H1 (cell line): ENCODE results near the gene STIM1. TPM values are rescaled to one million over a fixed set of nuclear protein-coding genes. Genes with fewer than 3 reads are reported as not detected.

ENCODE experiments used
- CTCF ChIA-PET: fragments of 300-600 bp; sonication (Branson Sonifier 250); formaldehyde crosslinking; loops from one replicate; lab custom pipeline; 2021; ENCODE audit not compliant: partially characterized antibody; lab: Charles Lee
- POLR2A ChIA-PET: fragments of 300-600 bp; sonication (Branson Sonifier 250); formaldehyde crosslinking; loops from one replicate; lab custom pipeline; 2021; ENCODE audit warnings: inconsistent platforms; ENCODE audit not compliant: partially characterized antibody; lab: Charles Lee
- DNase-seq, 2 experiments: peaks; one replicate each; pipeline versions ENCODE4 v3.0.0 to v3.0.0-alpha.2; 2010 to 2022; ENCODE audit warnings: low spot score in 2 of 2, low read depth in 1 of 2, mixed read lengths in 1 of 2
- FAIRE-seq: peaks from 2 replicates; lab custom pipeline; 2011; peaks lifted over from hg19 to GRCh38; lab: Jason Lieb, UNC
- H2AFZ ChIP-seq: 2 replicates; pipeline ENCODE4 v1.8.1; 2012; ENCODE audit warnings: low read length, inconsistent platforms
- H2AK5ac ChIP-seq: 2 replicates; pipeline ENCODE4 v1.6.1; 2013; ENCODE audit warnings: low read depth, low read length
- H2BK120ac ChIP-seq: replicated peaks from 2 replicates; pipeline ENCODE3; 2013; ENCODE audit warnings: low read depth, low read length, inconsistent platforms
- H2BK12ac ChIP-seq: 2 replicates; pipeline ENCODE4 v1.6.1; 2013; ENCODE audit warnings: low read depth, low read length
- H2BK15ac ChIP-seq: 2 replicates; pipeline ENCODE4 v1.6.1; 2013; ENCODE audit warnings: low read length
- H2BK20ac ChIP-seq: 2 replicates; pipeline ENCODE4 v1.6.1; 2013; ENCODE audit warnings: low read length
- H2BK5ac ChIP-seq: 2 replicates; pipeline ENCODE4 v1.6.1; 2013; ENCODE audit warnings: low read depth, low read length
- H3K14ac ChIP-seq: 2 replicates; pipeline ENCODE4 v1.6.1; 2013; ENCODE audit warnings: inconsistent platforms; ENCODE audit not compliant: insufficient read length
- H3K18ac ChIP-seq: 2 replicates; pipeline ENCODE4 v1.6.1; 2013; ENCODE audit warnings: low read length; ENCODE audit errors: extremely low read depth
- H3K23ac ChIP-seq: 2 replicates; pipeline ENCODE4 v1.6.1; 2013; ENCODE audit warnings: inconsistent platforms; ENCODE audit not compliant: insufficient read length
- H3K23me2 ChIP-seq: 2 replicates; pipeline ENCODE4 v1.6.1; 2013; ENCODE audit warnings: low read depth, low read length
- H3K27ac ChIP-seq: 2 replicates; pipeline ENCODE4 v1.6.1; 2011; ENCODE audit warnings: low read depth, low read length, inconsistent platforms
- H3K27me3 ChIP-seq, 4 experiments: replicated peaks in 1 of 4; 1 replicate in 1 of 4; 2 replicates in 3 of 4; pipeline versions ENCODE4 v1.6.1 to v1.8.1; 2011 to 2013; ENCODE audit warnings: low read length in 3 of 4, mild to moderate bottlenecking in 3 of 4, inconsistent platforms in 2 of 4, mixed read lengths in 2 of 4, moderate library complexity in 1 of 4; ENCODE audit not compliant: control insufficient read depth in 3 of 4, insufficient read depth in 3 of 4; ENCODE audit errors: extremely low read depth in 1 of 4
- H3K36me3 ChIP-seq, 4 experiments: 2 replicates each; pipeline versions ENCODE4 v1.6.1 to v1.8.1; 2011 to 2013; ENCODE audit warnings: mild to moderate bottlenecking in 4 of 4, low read length in 3 of 4, moderate library complexity in 2 of 4, control low read depth in 1 of 4, inconsistent platforms in 1 of 4; ENCODE audit not compliant: insufficient read depth in 4 of 4, control insufficient read depth in 2 of 4
- H3K4ac ChIP-seq: replicated peaks from 2 replicates; pipeline ENCODE3; 2013; ENCODE audit warnings: low read length, low read depth, mixed read lengths, inconsistent platforms; ENCODE audit not compliant: insufficient read length
- H3K4me1 ChIP-seq, 4 experiments: replicated peaks in 1 of 4; 1 replicate in 1 of 4; 2 replicates in 3 of 4; pipeline versions ENCODE4 v1.6.1 to v1.8.1; 2011 to 2013; ENCODE audit warnings: low read length in 3 of 4, inconsistent platforms in 2 of 4, mixed read lengths in 1 of 4; ENCODE audit not compliant: insufficient read depth in 4 of 4, control insufficient read depth in 3 of 4
- H3K4me2 ChIP-seq, 2 experiments: 2 replicates each; pipeline versions ENCODE4 v1.6.1 to v1.8.1; 2011 to 2013; ENCODE audit warnings: low read depth in 2 of 2, low read length in 2 of 2, control low read depth in 1 of 2, inconsistent platforms in 1 of 2, mild to moderate bottlenecking in 1 of 2; ENCODE audit not compliant: insufficient read depth in 1 of 2
- H3K4me3 ChIP-seq, 4 experiments: fragments of 200-600, 300-600 bp in 1 of 4; sonication (generic), shearing (Covaris generic), sonication (Bioruptor Twin) in 1 of 4; 2 replicates each; pipeline versions ENCODE4 v1.5.1 to v1.8.1; 2011 to 2016; ENCODE audit warnings: low read length in 4 of 4, low read depth in 3 of 4, control low read depth in 2 of 4, inconsistent platforms in 2 of 4, mild to moderate bottlenecking in 2 of 4, mixed read lengths in 1 of 4, moderate library complexity in 1 of 4; ENCODE audit not compliant: insufficient read depth in 2 of 4; ENCODE audit errors: extremely low read depth in 1 of 4
- H3K56ac ChIP-seq: replicated peaks from 2 replicates; pipeline ENCODE3; 2013; ENCODE audit warnings: low read depth, mild to moderate bottlenecking, mixed read lengths, low read length, inconsistent platforms; ENCODE audit not compliant: insufficient read length
- H3K79me1 ChIP-seq: 2 replicates; pipeline ENCODE4 v1.6.1; 2013; ENCODE audit warnings: low read depth, low read length, control low read depth
- H3K79me2 ChIP-seq, 2 experiments: 2 replicates each; pipeline versions ENCODE4 v1.6.1 to v1.8.1; 2012 to 2013; ENCODE audit warnings: low read length in 2 of 2, mild to moderate bottlenecking in 2 of 2, inconsistent platforms in 1 of 2; ENCODE audit not compliant: insufficient read depth in 2 of 2, control insufficient read depth in 1 of 2
- H3K9ac ChIP-seq, 4 experiments: replicated peaks in 1 of 4; 1 replicate in 1 of 4; 2 replicates in 3 of 4; pipeline versions ENCODE4 v1.6.1 to v1.8.1; 2011 to 2013; ENCODE audit warnings: low read depth in 3 of 4, low read length in 3 of 4, control low read depth in 2 of 4, mild to moderate bottlenecking in 2 of 4, moderate library complexity in 2 of 4, inconsistent platforms in 1 of 4; ENCODE audit errors: extremely low read depth in 1 of 4
- H3K9me3 ChIP-seq, 2 experiments: 2 replicates each; pipeline versions ENCODE4 v1.6.1 to v1.8.1; 2012 to 2013; ENCODE audit warnings: mild to moderate bottlenecking in 2 of 2, moderate library complexity in 2 of 2, control low read depth in 1 of 2, inconsistent platforms in 1 of 2, low read depth in 1 of 2, low read length in 1 of 2, mixed read lengths in 1 of 2; ENCODE audit not compliant: insufficient read depth in 2 of 2
- H4K20me1 ChIP-seq, 2 experiments: replicated peaks in 1 of 2; 2 replicates each; pipeline versions ENCODE3 to v1.8.1; 2011 to 2013; ENCODE audit warnings: inconsistent platforms in 2 of 2, low read length in 2 of 2, mild to moderate bottlenecking in 1 of 2; ENCODE audit not compliant: insufficient read depth in 2 of 2, control insufficient read depth in 1 of 2
- H4K5ac ChIP-seq: 2 replicates; pipeline ENCODE4 v1.6.1; 2013; ENCODE audit warnings: low read length, low read depth, mixed read lengths, inconsistent platforms; ENCODE audit not compliant: insufficient read length
- H4K8ac ChIP-seq: 2 replicates; pipeline ENCODE4 v1.8.0; 2013; ENCODE audit warnings: mild to moderate bottlenecking, moderate library complexity, low read length, inconsistent platforms; ENCODE audit not compliant: insufficient read depth; ENCODE audit errors: extremely low read depth
- H4K91ac ChIP-seq: replicated peaks from 2 replicates; pipeline ENCODE3; 2013; ENCODE audit warnings: low read length, mixed read lengths, inconsistent platforms; ENCODE audit not compliant: insufficient read length
- CTCF ChIP-seq, 3 experiments: IDR thresholded peaks; 1 replicate in 2 of 3; 2 replicates in 1 of 3; pipeline versions ENCODE4 v1.5.1 to v1.6.1; 2011; ENCODE audit warnings: low read length in 3 of 3, mild to moderate bottlenecking in 3 of 3, inconsistent platforms in 2 of 3, low read depth in 1 of 3, moderate library complexity in 1 of 3; ENCODE audit not compliant: insufficient read depth in 1 of 3; ENCODE audit errors: control extremely low read depth in 1 of 3
- JUND ChIP-seq: IDR thresholded peaks from 2 replicates; pipeline ENCODE4 v1.6.1; 2011; ENCODE audit warnings: mild to moderate bottlenecking, improper control_type of control experiment, low read length
- SP1 ChIP-seq: IDR thresholded peaks from 2 replicates; pipeline ENCODE4 v1.6.1; 2011; ENCODE audit warnings: low read depth, low read length
- WGBS, 2 experiments: shearing (Covaris generic) in 1 of 2; methylation state at CpG; one replicate each; pipeline versions ENCODE4 v1.1.6 to v1.1.7; 2013 to 2015; ENCODE audit warnings: low lambda C conversion rate in 2 of 2, mixed read lengths in 2 of 2, inconsistent platforms in 1 of 2, low coverage in 1 of 2, missing lambda C conversion rate in 1 of 2; ENCODE audit not compliant: insufficient replicate concordance in 2 of 2, insufficient coverage in 1 of 2, insufficient read length in 1 of 2; ENCODE audit errors: extremely low coverage in 1 of 2, missing lambda C conversion rate in 1 of 2; 5-methylcytosine and 5-hydroxymethylcytosine counted together
- polyA plus RNA-seq, 7 experiments: library from polyadenylated mRNA; depleted of rRNA in 3 of 7; stranded (reverse) in 5 of 7; unstranded in 2 of 7; fragments of >200 nt in 5 of 7; fragments of 200-250 nt in 2 of 7; gene quantifications; 1 replicate in 5 of 7; 2 replicates in 1 of 7; 4 replicates in 1 of 7; pipeline versions ENCODE4 v1.2.1 to v1.2.3, GENCODE V29; 2011 to 2013; ENCODE audit warnings: missing spikeins in 2 of 7, mixed read lengths in 2 of 7
- total RNA-seq: library from RNA; stranded (reverse); fragmentation: NEBNext Ultra II Directional; extraction: Animal tissue kit (Norgen Biotek cat#: 25700); gene quantifications from 2 replicates; pipeline ENCODE4 v1.2.1, GENCODE V29; 2021

The STIM1 gene
- total and polyA plus RNA-seq, 2 of the 8 experiments (the other 6 are each of a cell fraction or from before 2014, with no cell fraction given): 11.1 to 12.2 TPM

GRCh38 chr11:3854660-3854976 is 846 bp upstream of the STIM1 start:
- Histone ChIP-seq H2AK5ac (no peak overlapping the region), H3K79me1 (no peaks in the 10 kb centered on the region), H2BK15ac (peak overlapping the region; percentile 88; the same call in 1 of the 2 replicates), H2BK12ac (peak overlapping the region; percentile 75; the same call in 1 of the 2 replicates), H3K23ac (no peak overlapping the region), H2BK20ac (peak overlapping the region; percentile 82; the same call in 1 of the 2 replicates), H3K4me3 (peak overlapping the region in 2 of 4 experiments; percentile 74 to 84; a peak in 4 of 8 replicates), H4K20me1 (no peaks in the 10 kb centered on the region), H3K27me3 (peaks cover 0 to 13% (median 8%) of the 10 kb centered on the region in 4 experiments; a peak in 5 of 7 replicates), H3K56ac (no peak overlapping the region), H4K91ac (peak overlapping the region; percentile 1), H4K8ac (no peak overlapping the region), H3K4me1 (peaks cover 10 to 17% (median 11%) of the 10 kb centered on the region in 4 experiments), H3K9ac (no peak overlapping the region; a peak in 1 of 7 replicates), H2BK120ac (no peak overlapping the region), H4K5ac (no peak overlapping the region), H3K18ac (peak overlapping the region; percentile 55; the same call in 1 of the 2 replicates), H3K4me2 (peak overlapping the region; percentile 3 to 85), H3K79me2 (no peaks in the 10 kb centered on the region), H3K9me3 (no peaks in the 10 kb centered on the region), H3K23me2 (peaks cover 8% of the 10 kb centered on the region; the same call in 1 of the 2 replicates), H3K4ac (no peak overlapping the region), H2AFZ (peak overlapping the region; percentile 100), H3K36me3 (no peaks in the 10 kb centered on the region), H3K14ac (no peak overlapping the region), H2BK5ac (peak overlapping the region; percentile 66; the same call in 1 of the 2 replicates), H3K27ac (no peak overlapping the region)
- FAIRE-seq: no peak
- 18% methylated on average over 7 of the region's 7 CpGs; no CpG with 5 or more reads in 1 of the 2 experiments for WGBS, 2 experiments
- TF ChIP-seq CTCF (IDR thresholded peaks at IDR 0.05; ENCODE audit: control extremely low read depth in 1 of 3, insufficient read depth in 1 of 3, low read depth in 1 of 3, low read length in 3 of 3): no peak
- 0 out of 2 replicates have a peak, but pooled peaks have one; percentile 8 for TF ChIP-seq JUND
- TF ChIP-seq SP1: peak; percentile 33; the same call in 1 of the 2 replicates
- ChIA-PET POLR2A (interaction anchor here (0.6 to 2.9 kb wide), 11 partner anchors 9 to 1596 kb away, joined by 3 to 13 read pairs (median 4); partner anchors contain the start of gene RHOG), CTCF (interaction anchor here (0.6 to 20.2 kb wide), 52 partner anchors 8 to 250 kb away, joined by 3 to 422 read pairs (median 4); partner anchors contain the start of genes PGAP2 and RHOG)
- DNase-seq: no peak
